ENCODE data around the gene PPM1M. TPM values are rescaled to one million over a fixed set of nuclear protein-coding genes. Genes with fewer than 3 reads are reported as not detected.
"Not testable (repeated sequence)": the region's sequence is repeated elsewhere in the genome, so short reads cannot be mapped to it uniquely, and the experiment has no call there.

The PPM1M gene
- polyA plus RNA-seq, 3 donors from 2014 or later: 57.1 to 83.6 (median 66.8) TPM

GRCh38 chr3:52284051-52284450 lies 38.5 kb downstream of the PPM1M start:
- H3K4me3 Mint-ChIP-seq: peak overlapping the region in 1 of 5 donors; percentile 12
- not testable (repeated sequence) for H3K9me3 Mint-ChIP-seq, H3K36me3 Mint-ChIP-seq, DNase-seq
- H3K27me3 Mint-ChIP-seq (ENCODE audit: low read depth in 3 of 3): peaks cover 10 to 20% (median 14%) of the 10 kb centered on the region in 3 donors
- H3K27ac Mint-ChIP-seq: peak overlapping the region in 5 of 6 donors; percentile 49 to 90 (median 85)
- H3K4me1 Mint-ChIP-seq: peaks cover 60 to 66% of the 10 kb centered on the region in 2 donors

- Mint-ChIP-seq H3K4me1 (peaks cover 48 to 52% of the 10 kb centered on the region in 2 donors), H3K4me3 (peak overlapping the region; percentile 98 to 100 (median 100)), H3K27ac (peak overlapping the region; percentile 100), H3K36me3 (peaks cover 4 to 6% (median 6%) of the 10 kb centered on the region in 3 donors), H3K27me3 (ENCODE audit: low read depth in 3 of 3) (peaks cover 8 to 14% (median 11%) of the 10 kb centered on the region in 3 donors), H3K9me3 (no peaks in the 10 kb centered on the region)
- DNase-seq: no peak
These were observed 41.2 kb downstream of the PPM1M start for GRCh38 chr3:52286777-52287110.

GRCh38 chr3:52288674-52289073 lies 43.1 kb downstream of the PPM1M start:
- Mint-ChIP-seq H3K27me3 (ENCODE audit: low read depth in 3 of 3) (peaks cover 8 to 14% (median 11%) of the 10 kb centered on the region in 3 donors), H3K4me1 (peaks cover 31 to 35% of the 10 kb centered on the region in 2 donors), H3K27ac (peak overlapping the region; percentile 100), H3K4me3 (peak overlapping the region; percentile 98 to 100 (median 100)), H3K9me3 (no peaks in the 10 kb centered on the region), H3K36me3 (peaks cover 4 to 9% (median 8%) of the 10 kb centered on the region in 3 donors)
- no peak for DNase-seq

- DNase-seq: no peak
- Mint-ChIP-seq H3K27ac (peak overlapping the region; percentile 100), H3K4me1 (peaks cover 28 to 35% of the 10 kb centered on the region in 2 donors), H3K4me3 (peak overlapping the region; percentile 33 to 100 (median 99)), H3K9me3 (no peaks in the 10 kb centered on the region), H3K27me3 (ENCODE audit: low read depth in 3 of 3) (peaks cover 8 to 14% (median 11%) of the 10 kb centered on the region in 3 donors), H3K36me3 (peaks cover 4 to 10% (median 8%) of the 10 kb centered on the region in 3 donors)
These were observed 43.8 kb downstream of the PPM1M start for GRCh38 chr3:52289338-52289746.

- Mint-ChIP-seq H3K9me3 (no peaks in the 10 kb centered on the region), H3K4me1 (peaks cover 25 to 34% of the 10 kb centered on the region in 2 donors), H3K4me3 (peak overlapping the region in 2 of 5 donors; percentile 99 to 100), H3K27ac (peak overlapping the region in 4 of 6 donors; percentile 17 to 100 (median 100)), H3K27me3 (ENCODE audit: low read depth in 3 of 3) (peaks cover 8 to 14% (median 11%) of the 10 kb centered on the region in 3 donors), H3K36me3 (peaks cover 4 to 13% (median 8%) of the 10 kb centered on the region in 3 donors)
- DNase-seq: no peak
These were observed 44.4 kb downstream of the PPM1M start for GRCh38 chr3:52289747-52290595.

- no peaks in the 10 kb centered on the region for H3K9me3 Mint-ChIP-seq
- peak overlapping the region in 4 of 6 donors; percentile 68 to 84 (median 81) for H3K27ac Mint-ChIP-seq
- DNase-seq: no peak
- peak overlapping the region in 2 of 5 donors; percentile 50 to 66 for H3K4me3 Mint-ChIP-seq
- peaks cover 23 to 31% of the 10 kb centered on the region in 2 donors for H3K4me1 Mint-ChIP-seq
- peaks cover 4 to 13% (median 11%) of the 10 kb centered on the region in 3 donors for H3K36me3 Mint-ChIP-seq
- peaks cover 8 to 17% (median 11%) of the 10 kb centered on the region in 3 donors for H3K27me3 Mint-ChIP-seq (ENCODE audit: low read depth in 3 of 3)
These were observed 45.3 kb downstream of the PPM1M start for GRCh38 chr3:52290596-52291507.

GRCh38 chr3:52291508-52292181 lies 46.1 kb downstream of the PPM1M start:
- Mint-ChIP-seq H3K4me1 (peaks cover 22 to 28% of the 10 kb centered on the region in 2 donors), H3K27ac (peak overlapping the region in 4 of 6 donors; percentile 68 to 84 (median 81)), H3K4me3 (peak overlapping the region in 2 of 5 donors; percentile 50 to 66)

GRCh38 chr3:52292247-52293065 lies 46.9 kb downstream of the PPM1M start:
- H3K4me1 Mint-ChIP-seq: peaks cover 17 to 21% of the 10 kb centered on the region in 2 donors
- H3K27me3 Mint-ChIP-seq (ENCODE audit: low read depth in 3 of 3): peaks cover 6 to 11% (median 7%) of the 10 kb centered on the region in 3 donors
- H3K4me3 Mint-ChIP-seq: no peak overlapping the region
- no peak overlapping the region for H3K27ac Mint-ChIP-seq
- no peak for DNase-seq
- peaks cover 4 to 18% (median 15%) of the 10 kb centered on the region in 3 donors for H3K36me3 Mint-ChIP-seq
- no peaks in the 10 kb centered on the region for H3K9me3 Mint-ChIP-seq

More at GRCh38 chr3:52291508-52292181, 46.1 kb downstream of the PPM1M start:
- peaks cover 9 to 16% (median 11%) of the 10 kb centered on the region in 3 donors for H3K27me3 Mint-ChIP-seq (ENCODE audit: low read depth in 3 of 3)
- H3K9me3 Mint-ChIP-seq: no peaks in the 10 kb centered on the region
- H3K36me3 Mint-ChIP-seq: peaks cover 4 to 18% (median 15%) of the 10 kb centered on the region in 3 donors
- peak; percentile 47 to 53 (median 51) for DNase-seq

GRCh38 chr3:52293491-52294319 lies 48.1 kb downstream of the PPM1M start:
- H3K4me3 Mint-ChIP-seq: no peak overlapping the region
- peaks cover 4 to 18% (median 15%) of the 10 kb centered on the region in 3 donors for H3K36me3 Mint-ChIP-seq
- DNase-seq: no peak
- no peaks in the 10 kb centered on the region for H3K9me3 Mint-ChIP-seq
- H3K27me3 Mint-ChIP-seq (ENCODE audit: low read depth in 3 of 3): peaks cover 0 to 4% (median 2%) of the 10 kb centered on the region in 3 donors
- peaks cover 9 to 23% of the 10 kb centered on the region in 2 donors for H3K4me1 Mint-ChIP-seq
- H3K27ac Mint-ChIP-seq: no peak overlapping the region

GRCh38 chr3:52294320-52295150 lies 49.0 kb downstream of the PPM1M start:
- Mint-ChIP-seq H3K4me3 (no peak overlapping the region), H3K9me3 (no peaks in the 10 kb centered on the region), H3K4me1 (peaks cover 6 to 15% of the 10 kb centered on the region in 2 donors), H3K36me3 (peaks cover 4 to 18% (median 15%) of the 10 kb centered on the region in 3 donors), H3K27ac (no peak overlapping the region), H3K27me3 (ENCODE audit: low read depth in 3 of 3) (peaks cover 0 to 4% (median 2%) of the 10 kb centered on the region in 3 donors)
- DNase-seq: no peak

- peaks cover 12 to 13% of the 10 kb centered on the region in 2 donors for H3K4me1 Mint-ChIP-seq
- no peak for DNase-seq
- no peak overlapping the region for H3K4me3 Mint-ChIP-seq
- no peaks in the 10 kb centered on the region for H3K9me3 Mint-ChIP-seq
- peak overlapping the region in 1 of 6 donors; percentile 0 for H3K27ac Mint-ChIP-seq
- H3K27me3 Mint-ChIP-seq (ENCODE audit: low read depth in 3 of 3): peaks cover 0 to 4% (median 2%) of the 10 kb centered on the region in 3 donors
- peaks cover 4 to 18% (median 15%) of the 10 kb centered on the region in 3 donors for H3K36me3 Mint-ChIP-seq
These were observed 50.2 kb downstream of the PPM1M start for GRCh38 chr3:52295671-52296208.

Measured in immature natural killer cell (primary cell).